HEK293T (cell line): Measurements from ENCODE around the gene BTBD9.

ENCODE experiments used
- ARNT ChIP-seq: fragments of 450-650 bp; IDR thresholded peaks from 2 replicates; pipeline ENCODE4 v1.6.1; 2017; ENCODE audit warnings: mild to moderate bottlenecking
- BHLHE40 ChIP-seq: fragments of 450-650 bp; IDR thresholded peaks from 2 replicates; pipeline ENCODE4 v1.6.1; 2016; ENCODE audit warnings: mild to moderate bottlenecking, moderate library complexity, borderline replicate concordance
- CTBP1 ChIP-seq: fragments of 450-650 bp; IDR thresholded peaks from 2 replicates; pipeline ENCODE4 v1.6.1; 2016; ENCODE audit warnings: borderline replicate concordance
- ELF4 ChIP-seq: fragments of 450-650 bp; IDR thresholded peaks from 2 replicates; pipeline ENCODE4 v1.6.1; 2017; ENCODE audit warnings: antibody characterized with exemption
- FOXM1 ChIP-seq: fragments of 450-650 bp; IDR thresholded peaks from 2 replicates; pipeline ENCODE4 v1.6.1; 2017; ENCODE audit warnings: mild to moderate bottlenecking, borderline replicate concordance
- HDGF ChIP-seq: fragments of 450-650 bp; IDR thresholded peaks from 2 replicates; pipeline ENCODE4 v1.6.1; 2017; ENCODE audit warnings: antibody characterized with exemption, borderline replicate concordance
- L3MBTL2 ChIP-seq: fragments of 450-650 bp; conservative IDR thresholded peaks from 2 replicates; pipeline ENCODE4 v1.6.1; 2016; ENCODE audit warnings: mild to moderate bottlenecking
- NFRKB ChIP-seq: fragments of 450-650 bp; IDR thresholded peaks from 2 replicates; pipeline ENCODE4 v1.6.1; 2016; ENCODE audit warnings: mild to moderate bottlenecking, moderate library complexity
- SP1 ChIP-seq: fragments of 450-650 bp; IDR thresholded peaks from 2 replicates; pipeline ENCODE4 v1.6.1; 2017
- SUZ12 ChIP-seq: fragments of 450-650 bp; IDR thresholded peaks from 2 replicates; pipeline ENCODE4 v1.6.1; 2016; ENCODE audit warnings: mild to moderate bottlenecking
- TARDBP ChIP-seq: fragments of 450-650 bp; IDR thresholded peaks from 2 replicates; pipeline ENCODE4 v1.6.1; 2016
- ZNF384 ChIP-seq: fragments of 450-650 bp; IDR thresholded peaks from 2 replicates; pipeline ENCODE4 v1.6.1; 2016
- TF ChIP-seq, protein P1 (sequence below): fragments of 450-650 bp; IDR thresholded peaks from 2 replicates; pipeline ENCODE4 v1.6.1; 2016

DNA sequence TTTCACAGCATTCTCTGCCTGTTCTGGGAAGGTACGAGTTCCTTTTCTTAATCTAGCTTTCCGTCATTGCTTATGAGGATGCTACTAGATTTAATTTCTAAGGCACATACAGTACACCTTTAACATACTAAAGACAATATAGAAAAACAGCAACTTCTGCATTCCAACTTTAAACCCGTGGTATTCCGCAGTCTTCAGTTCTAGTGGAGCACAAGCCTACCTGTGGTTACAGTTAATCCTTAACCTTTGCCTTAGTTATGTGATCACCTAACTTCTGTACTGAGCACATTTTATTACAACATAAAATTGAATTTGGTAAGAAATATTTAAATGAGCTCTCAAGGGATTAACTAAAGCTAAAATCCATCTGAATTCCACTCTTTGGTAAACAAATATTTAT is 289.5 kb downstream of the BTBD9 start:
- TF ChIP-seq SP1 (no peak), ELF4 (no peak), TARDBP (no peak), ARNT (no peak), FOXM1 (no peak), HDGF (no peak), SUZ12 (no peak), BHLHE40 (no peak), ZNF384 (no peak), L3MBTL2 (no peak), NFRKB (no peak), CTBP1 (no peak)
- TF ChIP-seq, protein P1, sequence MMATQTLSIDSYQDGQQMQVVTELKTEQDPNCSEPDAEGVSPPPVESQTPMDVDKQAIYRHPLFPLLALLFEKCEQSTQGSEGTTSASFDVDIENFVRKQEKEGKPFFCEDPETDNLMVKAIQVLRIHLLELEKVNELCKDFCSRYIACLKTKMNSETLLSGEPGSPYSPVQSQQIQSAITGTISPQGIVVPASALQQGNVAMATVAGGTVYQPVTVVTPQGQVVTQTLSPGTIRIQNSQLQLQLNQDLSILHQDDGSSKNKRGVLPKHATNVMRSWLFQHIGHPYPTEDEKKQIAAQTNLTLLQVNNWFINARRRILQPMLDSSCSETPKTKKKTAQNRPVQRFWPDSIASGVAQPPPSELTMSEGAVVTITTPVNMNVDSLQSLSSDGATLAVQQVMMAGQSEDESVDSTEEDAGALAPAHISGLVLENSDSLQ: no peak
